ENCODE results near the gene DTNBP1.

The DTNBP1 gene

DNA sequence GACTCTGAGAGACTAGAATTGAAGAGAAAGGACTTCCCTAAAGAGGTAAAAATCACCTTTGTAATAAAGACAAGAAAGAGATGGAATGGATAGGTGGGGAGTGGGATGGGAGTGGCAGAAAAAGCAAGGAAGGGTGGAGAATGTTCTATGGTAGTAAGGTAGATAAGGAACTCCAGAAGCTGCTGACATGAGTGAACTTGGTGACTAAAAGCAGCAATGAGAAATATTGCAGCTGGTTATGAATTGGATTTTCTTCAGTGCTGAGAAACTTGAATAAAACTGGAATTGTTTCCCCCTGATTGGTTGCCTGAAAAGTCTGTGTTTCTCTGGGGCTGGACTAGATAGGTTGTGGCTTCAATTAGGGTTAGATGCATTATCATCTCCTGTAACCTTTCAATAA, 15.7 kb upstream of the DTNBP1 start:
- TF ChIP-seq, protein P1, sequence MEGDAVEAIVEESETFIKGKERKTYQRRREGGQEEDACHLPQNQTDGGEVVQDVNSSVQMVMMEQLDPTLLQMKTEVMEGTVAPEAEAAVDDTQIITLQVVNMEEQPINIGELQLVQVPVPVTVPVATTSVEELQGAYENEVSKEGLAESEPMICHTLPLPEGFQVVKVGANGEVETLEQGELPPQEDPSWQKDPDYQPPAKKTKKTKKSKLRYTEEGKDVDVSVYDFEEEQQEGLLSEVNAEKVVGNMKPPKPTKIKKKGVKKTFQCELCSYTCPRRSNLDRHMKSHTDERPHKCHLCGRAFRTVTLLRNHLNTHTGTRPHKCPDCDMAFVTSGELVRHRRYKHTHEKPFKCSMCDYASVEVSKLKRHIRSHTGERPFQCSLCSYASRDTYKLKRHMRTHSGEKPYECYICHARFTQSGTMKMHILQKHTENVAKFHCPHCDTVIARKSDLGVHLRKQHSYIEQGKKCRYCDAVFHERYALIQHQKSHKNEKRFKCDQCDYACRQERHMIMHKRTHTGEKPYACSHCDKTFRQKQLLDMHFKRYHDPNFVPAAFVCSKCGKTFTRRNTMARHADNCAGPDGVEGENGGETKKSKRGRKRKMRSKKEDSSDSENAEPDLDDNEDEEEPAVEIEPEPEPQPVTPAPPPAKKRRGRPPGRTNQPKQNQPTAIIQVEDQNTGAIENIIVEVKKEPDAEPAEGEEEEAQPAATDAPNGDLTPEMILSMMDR (IDR thresholded peaks at IDR 0.05; ENCODE audit: low read depth, low read length) = no peak
- DNase-seq (ENCODE audit: extremely low read depth, low read depth) = no peak

DNA sequence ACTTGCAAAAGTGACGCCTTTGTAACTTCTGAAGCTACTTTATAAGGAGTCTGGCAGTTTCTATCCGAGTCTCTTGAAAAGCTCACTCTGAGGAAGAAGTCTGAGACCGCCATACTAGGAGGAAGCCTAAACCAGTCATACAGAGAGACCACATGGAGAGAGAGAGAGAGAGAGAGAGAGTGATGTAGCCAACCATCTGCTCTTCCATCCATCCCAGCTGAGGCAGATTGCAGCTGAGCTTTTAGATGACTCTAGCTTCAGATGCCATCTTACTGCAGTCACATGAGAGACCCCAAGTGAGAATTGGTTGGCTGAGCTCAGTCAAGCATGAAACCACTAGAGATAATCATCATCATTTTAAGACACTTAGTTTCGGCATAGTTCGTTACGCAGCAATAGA, 15.0 kb upstream of the DTNBP1 start:
- TF ChIP-seq, protein P1 (IDR thresholded peaks at IDR 0.05; ENCODE audit: low read depth, low read length) = no peak
- no peak for DNase-seq (ENCODE audit: extremely low read depth, low read depth)

DNA sequence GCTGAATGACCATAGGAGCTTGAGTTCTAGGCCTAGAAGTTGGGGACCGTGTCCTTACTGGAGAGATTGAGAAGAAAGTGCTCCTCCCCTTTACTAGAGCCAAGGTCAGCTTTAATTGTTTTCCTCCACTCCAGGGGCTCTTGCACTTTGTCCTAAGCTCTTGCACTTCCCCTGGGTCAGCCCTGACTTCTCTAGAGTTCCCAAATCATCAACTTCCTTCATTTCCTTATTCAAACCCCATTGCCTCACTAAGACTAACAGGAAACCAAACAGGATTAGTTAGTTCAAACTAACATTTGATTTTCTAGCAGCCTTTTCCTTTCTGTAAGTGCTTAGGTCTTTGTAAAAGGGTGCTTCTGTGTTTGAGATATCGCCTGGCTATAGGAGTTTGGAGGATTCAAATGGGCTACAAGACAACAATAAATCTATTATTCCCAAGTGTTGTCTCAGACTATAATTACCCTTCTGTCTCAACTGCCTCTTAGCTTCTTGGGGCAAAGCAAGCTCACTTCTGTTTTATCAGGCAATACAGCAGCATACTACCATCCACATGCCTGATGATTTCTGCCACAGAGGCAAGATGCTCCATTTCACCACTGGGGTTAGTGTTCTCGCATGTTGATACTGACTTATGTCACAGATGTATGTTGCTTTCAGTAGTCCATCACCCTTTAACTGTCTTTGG, 12.8 kb upstream of the DTNBP1 start:
- no peak for DNase-seq (ENCODE audit: extremely low read depth, low read depth)
- TF ChIP-seq, protein P1 (IDR thresholded peaks at IDR 0.05; ENCODE audit: low read depth, low read length) = no peak

DNA sequence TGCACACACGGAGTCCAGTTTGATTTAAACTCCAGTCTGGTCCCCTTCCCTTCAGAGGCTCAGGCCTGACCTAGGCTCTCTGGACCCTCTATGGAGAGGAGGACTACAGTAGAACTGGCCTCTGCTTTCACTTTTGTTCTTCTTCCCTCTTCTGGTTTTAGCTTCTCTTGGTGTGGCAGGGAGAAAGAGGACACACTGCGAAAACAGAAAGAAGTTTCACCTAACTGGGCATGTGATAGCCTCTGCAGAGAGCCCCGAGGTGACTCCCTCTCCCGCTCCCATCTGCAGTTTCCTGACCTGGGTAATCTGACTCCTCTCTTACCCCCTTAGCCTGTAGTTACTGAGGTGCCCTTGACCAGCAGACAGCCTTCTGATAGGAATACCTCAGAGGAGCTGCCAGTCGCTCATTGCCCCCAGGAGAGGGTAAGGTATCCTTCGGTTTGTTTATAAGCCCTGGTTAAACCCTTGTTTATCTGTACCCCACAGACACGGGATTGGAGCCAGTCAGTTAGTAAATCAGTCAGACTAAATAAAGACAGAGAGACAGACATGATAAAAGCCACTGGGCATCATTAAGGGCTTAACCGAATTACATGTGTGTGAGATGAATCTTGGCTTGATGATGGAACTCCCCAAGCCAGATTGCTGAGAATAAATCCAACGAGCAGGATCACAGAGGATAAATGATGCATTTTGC, 12.0 kb upstream of the DTNBP1 start:
- TF ChIP-seq, protein P1 (IDR thresholded peaks at IDR 0.05; ENCODE audit: low read depth, low read length) = no peak
- DNase-seq (ENCODE audit: extremely low read depth, low read depth) = no peak

DNA sequence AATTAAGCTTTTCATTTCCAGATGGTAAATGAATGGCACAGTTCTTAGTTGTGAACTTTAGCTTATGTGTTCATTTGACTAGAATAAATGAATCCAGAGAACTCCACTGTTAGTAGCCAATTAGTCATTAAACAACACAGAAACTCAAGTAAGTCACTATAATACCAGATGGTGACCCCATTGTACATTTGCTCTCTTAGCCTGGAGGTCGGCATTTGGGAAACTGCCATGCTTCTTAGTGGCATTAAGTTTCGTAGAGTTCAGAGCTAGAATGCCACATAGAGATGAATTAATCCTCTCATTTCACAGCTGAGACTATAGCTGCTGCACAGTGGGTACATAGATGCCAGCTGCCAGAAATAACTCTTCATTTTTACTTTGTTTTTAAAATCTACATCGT, 10.8 kb upstream of the DTNBP1 start:
- DNase-seq (ENCODE audit: extremely low read depth, low read depth) = no peak
- TF ChIP-seq, protein P1 (IDR thresholded peaks at IDR 0.05; ENCODE audit: low read depth, low read length) = no peak

DNA sequence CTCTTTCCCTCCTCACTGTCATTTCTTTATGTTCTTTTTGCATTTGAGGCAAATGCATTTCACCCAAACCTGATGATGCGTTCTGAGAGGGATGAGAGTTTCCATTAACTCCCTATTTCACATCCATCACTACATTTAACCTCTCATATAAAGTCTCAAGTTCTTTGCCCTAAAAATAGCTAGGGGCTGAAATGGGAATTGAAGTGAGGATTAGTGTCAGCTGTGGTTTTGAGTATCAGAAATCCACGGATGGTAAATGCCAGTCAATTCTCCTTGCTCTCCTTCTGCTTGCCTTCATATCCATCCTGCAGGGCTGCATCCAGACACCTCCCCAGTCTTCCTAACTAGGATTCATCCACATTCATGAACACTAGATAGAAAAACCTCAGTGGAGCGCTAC, 10.0 kb upstream of the DTNBP1 start:
- TF ChIP-seq, protein P1 (IDR thresholded peaks at IDR 0.05; ENCODE audit: low read depth, low read length) = no peak
- no peak for DNase-seq (ENCODE audit: extremely low read depth, low read depth)

DNA sequence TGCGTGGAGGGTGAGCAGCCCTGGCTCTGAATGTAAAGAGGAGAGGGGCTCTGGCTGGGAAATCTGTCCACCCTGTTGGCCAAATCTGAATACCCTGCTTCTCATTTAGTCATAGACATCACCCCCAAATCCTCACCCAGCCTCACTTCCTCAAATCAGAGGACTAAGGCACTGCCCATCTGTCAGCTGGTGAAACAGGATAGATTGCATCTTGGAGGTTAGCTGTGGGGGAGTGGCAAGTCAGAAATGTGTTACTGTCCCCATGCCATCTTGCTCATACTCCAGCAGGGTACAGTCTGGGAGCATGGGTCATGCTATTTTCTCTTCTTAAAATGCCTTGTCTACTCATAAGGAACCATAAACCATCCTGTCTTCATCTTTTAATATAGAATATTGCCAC, 9.5 kb upstream of the DTNBP1 start:
- TF ChIP-seq, protein P1 (IDR thresholded peaks at IDR 0.05; ENCODE audit: low read depth, low read length) = no peak
- DNase-seq (ENCODE audit: extremely low read depth, low read depth) = no peak

Measured in AG09319 (cell line).